MCF 10A (cell line): Measurements from ENCODE around the gene SCO1. TPM values are rescaled to one million over a fixed set of nuclear protein-coding genes. Genes with fewer than 3 reads are reported as not detected.

ENCODE experiments used
- BruUV-seq: library from RNA; stranded (reverse); fragments of 400-500 nt; replicated peaks from 2 replicates; lab custom pipeline; 2021; lab: Mats Ljungman, UMichigan
- CTCF ChIA-PET: fragments of 300-600 bp; sonication (Branson Sonifier 250); formaldehyde crosslinking; extraction: SDS; loops from one replicate; lab custom pipeline; 2021; ENCODE audit warnings: antibody characterized with exemption, inconsistent platforms; lab: Yijun Ruan, JAX
- POLR2A ChIA-PET: fragments of 300-600, 350-650 bp; sonication (Branson Sonifier 250); formaldehyde crosslinking; extraction: SDS; loops from one replicate; lab custom pipeline; 2020; ENCODE audit warnings: antibody characterized with exemption, inconsistent platforms; lab: Yijun Ruan, JAX
- DNase-seq: peaks from one replicate; pipeline ENCODE4 v3.0.0-alpha.2; 2018; ENCODE audit not compliant: unreplicated experiment
- H3K27ac Mint-ChIP-seq: one replicate; pipeline ENCODE4 v1.8.0; 2022; ENCODE audit warnings: mild to moderate bottlenecking, low read depth, mixed read lengths; ENCODE audit not compliant: unreplicated experiment
- H3K27me3 Mint-ChIP-seq: one replicate; pipeline ENCODE4 v1.8.0; 2022; ENCODE audit warnings: mixed read lengths; ENCODE audit not compliant: insufficient read depth, unreplicated experiment
- H3K36me3 Mint-ChIP-seq: one replicate; pipeline ENCODE4 v1.8.0; 2022; ENCODE audit warnings: mild to moderate bottlenecking, moderate library complexity, mixed read lengths; ENCODE audit not compliant: insufficient read depth, unreplicated experiment
- H3K4me1 Mint-ChIP-seq: one replicate; pipeline ENCODE4 v1.8.0; 2022; ENCODE audit warnings: mixed read lengths; ENCODE audit not compliant: insufficient read depth, unreplicated experiment
- H3K4me3 Mint-ChIP-seq: one replicate; pipeline ENCODE4 v1.8.0; 2022; ENCODE audit warnings: mild to moderate bottlenecking, moderate library complexity, mixed read lengths; ENCODE audit not compliant: unreplicated experiment
- H3K9me3 Mint-ChIP-seq: one replicate; pipeline ENCODE4 v1.8.0; 2022; ENCODE audit warnings: mixed read lengths; ENCODE audit not compliant: unreplicated experiment
- intact Hi-C: fragments of 100-400 bp; cut with micrococcal nuclease; formaldehyde crosslinking; loops from 2 replicates; pipeline ENCODE4 v1.14.1; 2022
- total RNA-seq: library from RNA; stranded (reverse); gene quantifications from 2 replicates; pipeline ENCODE4 v1.2.3, GENCODE V29; 2022
- TF ChIP-seq, protein P1 (sequence below): fragments of 200-600 bp; IDR thresholded peaks from one replicate; pipeline ENCODE4 v1.8.0; 2022; ENCODE audit warnings: antibody characterized with exemption, mild to moderate bottlenecking; ENCODE audit not compliant: unreplicated experiment

The SCO1 gene
- total RNA-seq, 1 experiment from 2014 or later = 55.8 TPM

DNA sequence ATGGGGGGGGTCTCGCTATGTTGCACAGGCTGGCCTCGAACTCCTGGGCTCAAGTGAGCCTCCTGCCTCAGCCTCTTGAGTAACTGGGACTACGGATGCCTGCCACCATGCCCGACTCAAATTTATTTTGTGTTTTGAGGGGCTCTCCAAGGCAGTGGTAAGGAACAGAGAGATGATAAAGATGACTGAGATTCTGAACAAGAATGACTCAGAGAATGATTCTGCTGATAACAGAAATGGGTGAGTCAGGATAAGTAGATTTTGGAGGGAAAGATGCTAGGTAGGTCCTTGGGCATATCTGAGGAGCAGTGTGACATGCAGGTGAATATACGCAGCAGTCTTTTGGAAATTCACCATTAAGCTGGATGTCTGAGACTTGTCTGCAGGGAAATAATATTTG lies 29.9 kb upstream of the SCO1 start:
- Mint-ChIP-seq H3K27me3 (no peaks in the 10 kb centered on the region), H3K4me1 (no peaks in the 10 kb centered on the region), H3K4me3 (no peak overlapping the region), H3K36me3 (no peaks in the 10 kb centered on the region), H3K27ac (no peak overlapping the region), H3K9me3 (no peaks in the 10 kb centered on the region)
- POLR2A ChIA-PET = no interaction called here
- intact Hi-C loops = no loop called here
- CTCF ChIA-PET = interaction anchor here (1.2 to 1.6 kb wide), 2 partner anchors 9 to 117 kb away, joined by 4 to 5 read pairs; no protein-coding TSS in a partner anchor
- TF ChIP-seq, protein P1, sequence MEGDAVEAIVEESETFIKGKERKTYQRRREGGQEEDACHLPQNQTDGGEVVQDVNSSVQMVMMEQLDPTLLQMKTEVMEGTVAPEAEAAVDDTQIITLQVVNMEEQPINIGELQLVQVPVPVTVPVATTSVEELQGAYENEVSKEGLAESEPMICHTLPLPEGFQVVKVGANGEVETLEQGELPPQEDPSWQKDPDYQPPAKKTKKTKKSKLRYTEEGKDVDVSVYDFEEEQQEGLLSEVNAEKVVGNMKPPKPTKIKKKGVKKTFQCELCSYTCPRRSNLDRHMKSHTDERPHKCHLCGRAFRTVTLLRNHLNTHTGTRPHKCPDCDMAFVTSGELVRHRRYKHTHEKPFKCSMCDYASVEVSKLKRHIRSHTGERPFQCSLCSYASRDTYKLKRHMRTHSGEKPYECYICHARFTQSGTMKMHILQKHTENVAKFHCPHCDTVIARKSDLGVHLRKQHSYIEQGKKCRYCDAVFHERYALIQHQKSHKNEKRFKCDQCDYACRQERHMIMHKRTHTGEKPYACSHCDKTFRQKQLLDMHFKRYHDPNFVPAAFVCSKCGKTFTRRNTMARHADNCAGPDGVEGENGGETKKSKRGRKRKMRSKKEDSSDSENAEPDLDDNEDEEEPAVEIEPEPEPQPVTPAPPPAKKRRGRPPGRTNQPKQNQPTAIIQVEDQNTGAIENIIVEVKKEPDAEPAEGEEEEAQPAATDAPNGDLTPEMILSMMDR = no peak
- BruUV-seq = no TSS peak
- DNase-seq = no peak

DNA sequence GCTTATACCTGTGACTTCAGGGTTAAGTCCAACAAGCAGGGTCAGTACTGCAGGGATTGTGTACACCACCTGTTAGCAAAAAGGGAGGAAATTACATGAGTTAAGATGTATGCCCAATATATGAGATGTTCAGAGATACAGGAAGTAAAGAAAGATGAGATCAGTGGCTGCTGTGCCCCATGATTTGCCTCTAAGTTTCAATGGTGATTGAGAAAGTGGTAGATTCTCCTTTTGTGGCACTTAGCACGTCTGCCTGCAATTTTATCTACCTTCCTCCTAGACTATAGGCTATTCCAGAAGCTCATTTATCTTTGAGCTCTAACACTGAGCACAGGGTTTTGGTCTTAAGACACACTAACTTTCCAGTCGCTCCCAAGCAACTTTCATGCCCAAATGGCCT lies 28.9 kb upstream of the SCO1 start:
- no peaks in the 10 kb centered on the region for H3K36me3 Mint-ChIP-seq
- intact Hi-C loops = no loop called here
- CTCF ChIA-PET = interaction anchor here (0.9 to 1.9 kb wide), 2 partner anchors 11 to 109 kb away, joined by 3 to 9 read pairs; no protein-coding TSS in a partner anchor
- no peak overlapping the region for H3K27ac Mint-ChIP-seq
- no peak overlapping the region for H3K4me3 Mint-ChIP-seq
- no TSS peak for BruUV-seq
- H3K27me3 Mint-ChIP-seq = no peaks in the 10 kb centered on the region
- H3K9me3 Mint-ChIP-seq = no peaks in the 10 kb centered on the region
- TF ChIP-seq, protein P1 = no peak
- no peak for DNase-seq
- POLR2A ChIA-PET = no interaction called here
- no peaks in the 10 kb centered on the region for H3K4me1 Mint-ChIP-seq

- Mint-ChIP-seq H3K27me3 (no peaks in the 10 kb centered on the region), H3K4me1 (no peaks in the 10 kb centered on the region), H3K27ac (no peak overlapping the region), H3K9me3 (no peaks in the 10 kb centered on the region), H3K36me3 (no peaks in the 10 kb centered on the region), H3K4me3 (no peak overlapping the region)
- TF ChIP-seq, protein P1 = no peak
- DNase-seq = no peak
- ChIA-PET CTCF (interaction anchor here (0.6 to 1.9 kb wide), 2 partner anchors 12 to 150 kb away, joined by 3 to 9 read pairs; no protein-coding TSS in a partner anchor), POLR2A (no interaction called here)
- no TSS peak for BruUV-seq
- intact Hi-C loops = no loop called here
Observed at GRCh38 chr17:10725262-10725661, 27.9 kb upstream of the SCO1 start.

- Mint-ChIP-seq H3K9me3 (no peaks in the 10 kb centered on the region), H3K36me3 (no peaks in the 10 kb centered on the region), H3K4me3 (no peak overlapping the region), H3K27me3 (no peaks in the 10 kb centered on the region), H3K4me1 (no peaks in the 10 kb centered on the region), H3K27ac (no peak overlapping the region)
- intact Hi-C loops = no loop called here
- TF ChIP-seq, protein P1 = no peak
- ChIA-PET CTCF (interaction anchor here (0.6 to 1.9 kb wide), 2 partner anchors 12 to 151 kb away, joined by 3 to 9 read pairs; no protein-coding TSS in a partner anchor), POLR2A (no interaction called here)
- BruUV-seq = no TSS peak
- DNase-seq = no peak
Observed at GRCh38 chr17:10724546-10725195, 27.3 kb upstream of the SCO1 start.
